Vagina (tissue), 2 donors: ENCODE measurements around the gene SMIM35. TPM values are rescaled to one million over a fixed set of nuclear protein-coding genes. Genes with fewer than 3 reads are reported as not detected.

Source experiments
- DNase-seq, 2 donors: peaks; one replicate each; pipeline ENCODE4 v3.0.0-alpha.2; 2017; ENCODE audit errors: extremely low spot score in 2 of 2
- H3K27ac ChIP-seq: fragments of 200-600 bp; sonication (generic); one replicate; pipeline ENCODE4 v1.5.1; 2019
- H3K27me3 ChIP-seq: fragments of 200-600 bp; sonication (generic); one replicate; pipeline ENCODE4 v1.5.1; 2019
- H3K36me3 ChIP-seq, 2 donors: fragments of 200-600 bp; sonication (generic); one replicate each; pipeline ENCODE4 v1.5.1; 2017 to 2019
- H3K4me1 ChIP-seq: fragments of 200-600 bp; sonication (generic); one replicate; pipeline ENCODE4 v1.5.1; 2019
- H3K4me3 ChIP-seq, 2 donors: fragments of 200-600 bp; sonication (generic); 1 replicate in 1 of 2; 2 replicates in 1 of 2; pipeline ENCODE4 v1.5.1; 2016 to 2019
- H3K9me3 ChIP-seq: fragments of 200-600 bp; sonication (generic); one replicate; pipeline ENCODE4 v1.5.1; 2019
- POLR2A ChIP-seq, 2 donors: fragments of 450-650 bp; IDR thresholded peaks; one replicate each; pipeline ENCODE4 v1.6.1; 2017; ENCODE audit warnings: antibody characterized with exemption in 2 of 2, mild to moderate bottlenecking in 2 of 2, moderate library complexity in 2 of 2
- POLR2AphosphoS5 ChIP-seq, 2 donors: sonication (generic); formaldehyde crosslinking; IDR thresholded peaks; one replicate each; pipeline ENCODE4 v1.9.0; 2017; ENCODE audit warnings: antibody characterized with exemption in 2 of 2, mild to moderate bottlenecking in 2 of 2, low read depth in 1 of 2; ENCODE audit not compliant: insufficient read depth in 1 of 2
- intact Hi-C: fragments of 100-400 bp; cut with DNase I; formaldehyde crosslinking; loops from one replicate; pipeline ENCODE4 v1.15.1; 2023
- total RNA-seq: library from RNA; depleted of rRNA; stranded (reverse); fragments of >200 nt; gene quantifications from one replicate; pipeline ENCODE4 v1.2.3, GENCODE V29; 2016
- TF ChIP-seq, protein P1 (sequence below), 3 experiments: fragments of 450-650 bp in 2 of 3; fragments of 200-600 bp in 1 of 3; sonication (generic) in 1 of 3; IDR thresholded peaks; one replicate each; pipeline ENCODE4 v1.5.1; 2017 to 2019; ENCODE audit warnings: antibody characterized with exemption in 3 of 3, mild to moderate bottlenecking in 2 of 3, moderate library complexity in 2 of 3

The SMIM35 gene
- total RNA-seq, 1 donor from 2014 or later, result not detected

DNA sequence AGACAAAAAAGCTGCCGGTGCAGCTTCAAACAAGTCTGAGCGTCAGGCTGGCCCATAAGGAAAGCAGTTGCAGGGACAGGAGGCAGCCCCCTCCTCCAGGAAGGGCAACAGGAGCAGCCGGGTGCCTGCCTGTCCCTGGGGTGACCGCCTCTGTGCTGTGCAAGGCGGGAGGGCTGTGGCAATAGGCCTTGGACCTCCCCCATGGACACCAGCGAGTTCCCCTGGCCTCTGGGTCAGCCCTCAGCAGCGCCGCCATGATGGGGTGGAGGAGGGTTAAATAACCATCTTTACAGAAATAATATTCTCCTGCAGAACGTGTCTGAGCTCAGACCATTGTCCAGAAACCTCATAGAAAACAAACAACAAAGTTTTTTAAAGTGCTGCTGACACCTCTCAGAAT lies 13.2 kb downstream of the SMIM35 start:
- intact Hi-C loops, result no loop called here
- no peaks in the 10 kb centered on the region for H3K36me3 ChIP-seq

DNA sequence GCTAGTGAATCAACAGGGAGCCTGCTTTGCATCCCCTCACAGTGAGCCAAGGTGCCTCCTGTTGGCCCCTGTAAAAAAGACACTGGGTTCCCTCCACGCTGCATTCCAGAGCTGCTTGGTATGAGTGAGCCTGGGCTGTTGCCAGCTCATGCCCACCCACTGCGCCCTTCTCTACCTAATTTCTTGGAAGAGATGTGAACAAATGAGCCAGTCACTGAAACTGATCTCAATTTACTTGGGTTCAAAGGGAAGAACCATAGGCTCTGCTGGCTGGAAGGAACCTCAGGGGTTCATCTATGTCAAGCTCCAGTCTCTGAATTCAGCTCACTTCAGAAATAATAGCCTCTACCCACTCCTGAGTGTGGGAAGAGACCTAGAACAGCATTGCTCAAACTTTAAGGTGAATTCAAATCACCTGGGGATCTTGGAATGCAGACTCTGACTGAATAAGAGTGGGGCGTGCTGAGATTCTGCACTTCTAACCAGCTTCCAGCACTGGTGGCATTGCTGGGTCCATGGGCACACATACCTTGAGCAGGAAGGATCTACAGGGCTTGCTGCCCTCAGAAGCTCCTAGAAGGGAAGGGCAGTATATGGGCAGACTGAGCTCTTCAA lies 15.2 kb downstream of the SMIM35 start:
- no peaks in the 10 kb centered on the region for H3K9me3 ChIP-seq
- H3K36me3 ChIP-seq, result no peaks in the 10 kb centered on the region
- no peak for TF ChIP-seq POLR2AphosphoS5 (IDR thresholded peaks at IDR 0.05; ENCODE audit: insufficient read depth in 1 of 2, low read depth in 1 of 2)
- TF ChIP-seq POLR2A (IDR thresholded peaks at IDR 0.05), result no peak
- TF ChIP-seq, protein P1, sequence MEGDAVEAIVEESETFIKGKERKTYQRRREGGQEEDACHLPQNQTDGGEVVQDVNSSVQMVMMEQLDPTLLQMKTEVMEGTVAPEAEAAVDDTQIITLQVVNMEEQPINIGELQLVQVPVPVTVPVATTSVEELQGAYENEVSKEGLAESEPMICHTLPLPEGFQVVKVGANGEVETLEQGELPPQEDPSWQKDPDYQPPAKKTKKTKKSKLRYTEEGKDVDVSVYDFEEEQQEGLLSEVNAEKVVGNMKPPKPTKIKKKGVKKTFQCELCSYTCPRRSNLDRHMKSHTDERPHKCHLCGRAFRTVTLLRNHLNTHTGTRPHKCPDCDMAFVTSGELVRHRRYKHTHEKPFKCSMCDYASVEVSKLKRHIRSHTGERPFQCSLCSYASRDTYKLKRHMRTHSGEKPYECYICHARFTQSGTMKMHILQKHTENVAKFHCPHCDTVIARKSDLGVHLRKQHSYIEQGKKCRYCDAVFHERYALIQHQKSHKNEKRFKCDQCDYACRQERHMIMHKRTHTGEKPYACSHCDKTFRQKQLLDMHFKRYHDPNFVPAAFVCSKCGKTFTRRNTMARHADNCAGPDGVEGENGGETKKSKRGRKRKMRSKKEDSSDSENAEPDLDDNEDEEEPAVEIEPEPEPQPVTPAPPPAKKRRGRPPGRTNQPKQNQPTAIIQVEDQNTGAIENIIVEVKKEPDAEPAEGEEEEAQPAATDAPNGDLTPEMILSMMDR (IDR thresholded peaks at IDR 0.05), result no peak
- H3K27ac ChIP-seq, result no peak overlapping the region
- H3K4me3 ChIP-seq, result no peak overlapping the region
- DNase-seq, result no peak
- H3K4me1 ChIP-seq, result no peaks in the 10 kb centered on the region
- intact Hi-C loops, result no loop called here
- H3K27me3 ChIP-seq, result no peaks in the 10 kb centered on the region

More for the DNA sequence above, 13.2 kb downstream of the SMIM35 start:
- no peaks in the 10 kb centered on the region for H3K9me3 ChIP-seq
- no peak overlapping the region for H3K4me3 ChIP-seq
- no peaks in the 10 kb centered on the region for H3K4me1 ChIP-seq
- H3K27me3 ChIP-seq, result no peaks in the 10 kb centered on the region
- DNase-seq, result no peak
- TF ChIP-seq, protein P1 (IDR thresholded peaks at IDR 0.05), result no peak
- TF ChIP-seq POLR2AphosphoS5 (IDR thresholded peaks at IDR 0.05; ENCODE audit: insufficient read depth in 1 of 2, low read depth in 1 of 2) (no peak), POLR2A (IDR thresholded peaks at IDR 0.05) (no peak)
- H3K27ac ChIP-seq, result no peak overlapping the region

DNA sequence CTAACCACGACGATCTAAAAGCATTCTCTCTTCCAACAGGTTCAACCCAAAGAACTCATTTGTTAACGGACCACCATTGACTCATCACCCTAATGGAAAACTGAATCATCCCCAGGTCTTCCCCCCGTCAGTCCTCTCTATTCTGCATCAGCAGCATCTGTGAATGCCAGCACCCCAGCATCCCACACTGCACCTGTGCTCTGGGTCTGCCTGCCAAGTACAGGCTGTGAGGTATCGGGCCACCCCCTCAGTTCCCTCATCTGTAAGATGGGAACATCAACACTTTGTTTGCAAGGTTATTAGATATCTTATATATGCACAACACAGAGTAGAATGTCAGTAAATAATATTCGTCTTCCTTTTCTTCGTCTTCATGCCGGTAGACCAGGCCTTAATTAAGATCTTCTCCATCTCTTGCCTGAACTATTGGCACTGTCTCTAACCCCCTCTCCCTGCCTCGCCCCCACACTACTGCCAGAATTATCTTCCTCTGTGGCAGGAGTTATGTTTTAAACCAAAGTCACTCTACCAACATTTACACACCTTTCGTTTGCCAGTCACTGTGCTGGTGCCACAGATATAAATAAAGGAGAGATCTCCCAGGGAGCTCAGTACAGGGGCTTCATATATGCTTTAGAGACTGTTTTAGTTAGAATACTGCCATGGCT lies 17.7 kb downstream of the SMIM35 start:
- Histone ChIP-seq H3K36me3 (no peaks in the 10 kb centered on the region), H3K9me3 (no peaks in the 10 kb centered on the region), H3K4me1 (no peaks in the 10 kb centered on the region), H3K27me3 (no peaks in the 10 kb centered on the region), H3K27ac (no peak overlapping the region), H3K4me3 (no peak overlapping the region)
- DNase-seq, result no peak
- no peak for TF ChIP-seq POLR2AphosphoS5 (IDR thresholded peaks at IDR 0.05; ENCODE audit: insufficient read depth in 1 of 2, low read depth in 1 of 2)
- TF ChIP-seq, protein P1 (IDR thresholded peaks at IDR 0.05), result no peak
- TF ChIP-seq POLR2A (IDR thresholded peaks at IDR 0.05), result no peak
- intact Hi-C loops, result no loop called here

DNA sequence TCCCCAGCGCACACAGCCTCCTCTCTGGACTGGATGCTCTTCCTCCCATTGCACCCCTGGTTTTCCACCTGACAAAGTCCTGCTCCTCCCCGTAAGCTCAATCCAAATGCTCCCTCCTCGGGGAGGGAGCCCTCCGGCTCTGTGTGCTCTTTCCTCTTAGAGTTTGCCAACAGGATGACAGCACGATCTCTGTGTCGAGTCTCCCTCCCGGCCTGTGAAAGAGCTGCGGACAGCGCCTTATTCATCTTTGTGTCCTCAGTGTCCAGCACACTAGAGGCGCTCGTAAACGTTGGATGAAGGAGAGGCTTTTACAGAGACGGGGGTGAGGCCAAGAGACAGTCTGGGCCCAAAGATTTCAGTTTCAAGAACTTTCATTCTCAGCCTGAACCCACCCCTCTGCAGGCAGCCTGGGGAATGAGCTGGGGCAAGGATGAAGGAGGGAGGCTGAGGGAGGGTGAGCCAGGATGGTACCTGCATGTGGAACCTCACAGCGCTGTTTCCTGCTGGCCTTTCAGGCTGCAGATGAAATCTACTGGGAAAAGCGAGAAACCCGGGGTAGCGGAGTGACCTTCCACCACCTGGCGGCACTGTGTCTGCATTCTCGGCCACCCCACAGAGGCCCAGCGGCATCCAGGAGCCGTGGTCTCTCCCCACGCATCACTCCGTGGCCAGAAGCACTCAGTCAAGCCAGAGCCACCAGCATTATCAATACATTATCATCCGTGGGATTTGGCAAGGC lies 18.4 kb downstream of the SMIM35 start:
- no peaks in the 10 kb centered on the region for H3K4me1 ChIP-seq
- no peak for DNase-seq

More for the DNA sequence above, 18.4 kb downstream of the SMIM35 start:
- Histone ChIP-seq H3K4me3 (no peak overlapping the region), H3K27ac (no peak overlapping the region), H3K27me3 (no peaks in the 10 kb centered on the region), H3K9me3 (no peaks in the 10 kb centered on the region), H3K36me3 (no peaks in the 10 kb centered on the region)
- intact Hi-C loops, result no loop called here
- TF ChIP-seq POLR2A (IDR thresholded peaks at IDR 0.05) (no peak), POLR2AphosphoS5 (IDR thresholded peaks at IDR 0.05; ENCODE audit: insufficient read depth in 1 of 2, low read depth in 1 of 2) (no peak)
- TF ChIP-seq, protein P1 (IDR thresholded peaks at IDR 0.05), result no peak
